ENCODE measurements around the gene SEPHS1.
"Not testable (repeated sequence)": the region's sequence is repeated elsewhere in the genome, so short reads cannot be mapped to it uniquely, and the experiment has no call there.

Gene SEPHS1

GRCh38 chr10:13282348-13282747 lies 65.7 kb downstream of the SEPHS1 start:
- not testable (repeated sequence) for DNase-seq (ENCODE audit: low read depth)

DNA sequence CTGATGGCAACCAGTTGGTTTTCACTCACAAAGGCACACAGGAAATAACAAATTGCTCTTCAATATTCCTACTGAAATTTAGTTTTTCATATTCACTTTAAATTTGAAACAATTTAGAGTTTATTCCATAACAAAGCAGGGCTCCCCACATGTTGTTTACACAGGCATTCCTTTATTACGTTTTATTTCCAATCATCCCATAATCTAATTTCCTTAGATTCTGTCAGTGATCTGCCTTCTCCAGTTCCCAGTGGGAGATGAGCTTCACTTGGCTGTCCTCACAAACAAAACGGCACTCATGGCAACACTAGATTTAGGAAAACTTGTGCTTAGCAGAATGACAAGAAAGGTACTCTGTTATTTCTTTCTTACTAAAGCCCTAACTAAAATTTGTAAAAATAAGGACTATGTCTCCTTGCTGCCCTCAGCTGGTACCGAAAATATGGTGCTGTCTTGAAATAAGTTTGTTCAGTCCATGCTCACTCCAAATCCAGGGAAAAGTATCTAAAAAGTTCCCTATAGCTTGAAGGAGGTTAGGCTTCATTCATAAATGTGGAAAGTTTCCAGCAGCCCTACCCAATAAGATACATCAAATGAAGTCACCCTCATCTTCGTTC lies 71.2 kb downstream of the SEPHS1 start:
- no peak for DNase-seq (ENCODE audit: low read depth)

DNA sequence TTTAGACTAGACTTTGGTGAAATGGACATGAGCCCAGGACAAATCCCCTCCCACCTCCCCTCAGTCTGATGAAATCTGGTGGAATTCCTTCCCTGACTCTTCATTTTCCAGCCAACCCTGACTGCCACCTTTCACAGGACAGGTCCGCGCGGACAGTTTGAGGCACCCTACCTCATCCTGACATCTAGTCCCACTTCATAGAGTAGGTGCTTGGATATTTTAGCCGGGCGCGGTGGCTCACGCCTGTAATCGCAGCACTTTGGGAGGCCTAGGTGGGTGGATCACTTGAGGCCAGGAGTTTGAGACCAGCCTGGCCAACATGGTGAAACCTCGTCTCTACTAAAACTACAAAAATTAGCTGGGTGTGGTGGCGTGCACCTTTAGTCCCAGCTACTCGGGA lies 71.9 kb downstream of the SEPHS1 start:
- not testable (repeated sequence) for DNase-seq (ENCODE audit: low read depth)

GRCh38 chr10:13272164-13272571 lies 75.9 kb downstream of the SEPHS1 start:
- no peak for DNase-seq (ENCODE audit: low read depth)

GRCh38 chr10:13271552-13272163 lies 76.4 kb downstream of the SEPHS1 start:
- DNase-seq (ENCODE audit: low read depth) = no peak

DNA sequence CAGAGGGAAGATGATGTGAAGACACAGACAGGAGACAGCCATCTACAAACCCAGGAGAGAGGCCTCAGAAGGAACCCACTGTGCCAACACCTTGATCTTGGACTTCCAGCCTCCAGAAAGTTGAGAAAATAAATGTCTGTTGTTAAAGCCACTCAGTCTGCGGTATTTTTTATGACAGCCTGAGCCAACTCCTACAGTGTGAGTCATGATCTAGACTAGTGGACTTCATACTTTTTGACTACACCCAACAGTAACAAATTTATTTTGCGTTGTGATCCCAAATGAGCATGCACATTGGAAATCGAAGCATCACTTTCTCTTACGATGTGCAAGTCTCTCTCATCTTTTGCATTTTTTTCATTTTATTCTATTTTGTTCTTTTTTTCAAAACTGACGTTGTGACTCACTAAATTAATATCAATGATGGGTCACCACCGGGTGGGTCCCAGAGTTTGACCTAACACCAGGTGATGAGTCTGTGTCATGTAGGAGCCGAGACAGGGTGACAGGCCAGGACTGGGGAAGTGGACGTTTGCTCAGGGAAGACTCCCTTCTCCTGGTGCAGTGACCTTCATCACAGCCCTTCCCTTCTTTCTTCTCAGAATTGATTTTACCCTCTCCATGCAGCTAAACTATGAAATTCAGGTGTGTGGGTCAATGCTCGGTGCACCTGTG lies 77.1 kb downstream of the SEPHS1 start:
- no peak for DNase-seq (ENCODE audit: low read depth)

DNA sequence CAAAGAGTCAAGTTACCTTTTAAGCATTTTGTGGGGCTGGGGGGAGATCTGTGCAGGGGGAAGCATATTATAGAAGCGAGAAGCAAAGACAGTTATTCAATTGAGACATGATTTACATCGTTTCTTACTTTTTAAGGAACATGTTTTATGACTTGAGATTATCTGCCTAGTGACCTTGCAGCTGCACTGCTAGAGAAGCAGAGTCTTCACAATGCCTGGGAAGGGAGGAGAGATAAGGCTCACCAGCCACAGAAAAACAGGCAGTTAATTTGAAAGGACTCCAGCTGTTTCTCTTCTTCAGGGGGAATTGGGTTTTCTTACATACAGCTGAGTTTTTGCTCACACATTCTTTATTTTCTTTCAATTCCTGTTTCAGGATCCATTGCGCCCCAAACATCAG lies 79.3 kb downstream of the SEPHS1 start:
- no peak for DNase-seq (ENCODE audit: low read depth)

DNA sequence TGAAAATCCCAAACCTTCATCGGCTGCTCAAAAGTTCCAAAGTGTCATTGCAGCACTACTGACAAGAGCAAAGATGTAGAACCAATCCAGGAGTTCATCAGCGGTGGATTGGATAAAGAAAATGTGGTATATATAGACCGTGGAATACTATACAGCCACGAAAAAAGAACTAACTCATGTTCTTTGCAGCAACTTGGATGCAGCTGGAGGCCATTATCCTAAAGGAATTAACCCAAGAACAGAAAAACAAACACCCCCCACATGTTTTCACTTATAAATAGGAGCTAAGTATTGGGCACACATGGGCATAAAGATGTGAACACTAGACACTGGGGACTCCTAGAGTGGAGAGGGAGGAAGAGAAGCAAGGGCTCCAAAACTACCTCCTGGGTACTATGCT lies 79.8 kb downstream of the SEPHS1 start:
- no peak for DNase-seq (ENCODE audit: low read depth)
